Right lobe of liver (tissue), 6 donors: ENCODE measurements around the gene BIK. TPM values are rescaled to one million over a fixed set of nuclear protein-coding genes. Genes with fewer than 3 reads are reported as not detected.

ENCODE experiments used
- ATAC-seq, 4 donors: fragments of 200-7000 bp; cut with Tn5 transposase; one replicate each; pipeline ENCODE4 v1.9.1; 2020; ENCODE audit warnings: mild to moderate bottlenecking in 4 of 4, moderate library complexity in 4 of 4
- DNase-seq, 3 donors: peaks; one replicate each; pipeline ENCODE4 v3.0.0-alpha.2; 2020
- H3K27ac ChIP-seq, 3 donors: fragments of 200-600 bp; one replicate each; pipeline ENCODE4 v1.8.0; 2022
- H3K27me3 ChIP-seq, 2 donors: fragments of 200-600 bp; one replicate each; pipeline ENCODE4 v1.8.0; 2022
- H3K36me3 ChIP-seq, 4 donors: fragments of 200-600 bp; sonication (generic) in 1 of 4; one replicate each; pipeline versions ENCODE4 v1.5.1 to v1.8.0; 2017 to 2022; ENCODE audit warnings: control low read depth in 1 of 4
- H3K4me1 ChIP-seq, 4 donors: fragments of 200-600 bp; sonication (generic) in 1 of 4; one replicate each; pipeline versions ENCODE4 v1.5.1 to v1.8.0; 2017 to 2022; ENCODE audit warnings: control low read depth in 1 of 4
- H3K4me3 ChIP-seq, 3 donors: fragments of 200-600 bp; one replicate each; pipeline ENCODE4 v1.8.0; 2022
- H3K9me3 ChIP-seq, 4 donors: fragments of 200-600 bp; sonication (generic) in 1 of 4; one replicate each; pipeline versions ENCODE4 v1.5.1 to v1.8.0; 2017 to 2022; ENCODE audit warnings: control low read depth in 1 of 4
- CTCF ChIP-seq, 4 donors: fragments of 200-600 bp in 3 of 4; fragments of 450-650 bp in 1 of 4; IDR thresholded peaks; one replicate each; pipeline versions ENCODE4 v1.5.1 to v1.8.0; 2016 to 2022; ENCODE audit warnings: antibody characterized with exemption in 4 of 4, mild to moderate bottlenecking in 2 of 4
- POLR2A ChIP-seq: fragments of 450-650 bp; IDR thresholded peaks from one replicate; pipeline ENCODE4 v1.6.1; 2017; ENCODE audit warnings: antibody characterized with exemption, mild to moderate bottlenecking
- WGBS: methylation state at CpG from one replicate; pipeline ENCODE4 v1.1.6; 2018; ENCODE audit warnings: low coverage, low lambda C conversion rate; ENCODE audit not compliant: insufficient coverage; ENCODE audit errors: missing lambda C conversion rate; 5-methylcytosine and 5-hydroxymethylcytosine counted together
- intact Hi-C, 2 donors: fragments of 100-400 bp; cut with DNase I; formaldehyde crosslinking; loops; one replicate each; pipeline versions ENCODE4 v1.11.2 to v1.14.1; 2022
- total RNA-seq, 6 experiments: library from RNA; depleted of rRNA in 2 of 6; stranded (reverse); fragments of >200 nt in 2 of 6; fragmentation: NEBNext Ultra II Directional in 3 of 6; extraction: Animal tissue kit (Norgen Biotek cat#: 25700) in 3 of 6; gene quantifications; one replicate each; pipeline versions ENCODE4 v1.1.0 to v1.2.4, GENCODE V29; 2016 to 2023
- donor health status: DM: no; HTN: yes; CAD: no.
- donor health status: DM: no; HTN: no; CAD: no.
- donor health status: DM: no; HTN: no; CAD: no.
- donor health status: DM: no; HTN: yes; CAD: no.
- donor health status: DM: no; HTN: yes; CAD: no.

BIK gene
- total RNA-seq, 6 experiments from 2014 or later, result 0.22 to 0.42 (median 0.31) TPM; not detected in 1

GRCh38 chr22:43085658-43086606, 24.6 kb upstream of the BIK start:
- WGBS, result 72% methylated on average over 11 of the region's 19 CpGs
- no peak overlapping the region for H3K4me3 ChIP-seq
- DNase-seq (no peak), ATAC-seq (no peak)
- H3K36me3 ChIP-seq, result no peaks in the 10 kb centered on the region
- H3K9me3 ChIP-seq, result no peaks in the 10 kb centered on the region
- peaks cover 0 to 11% (median 0%) of the 10 kb centered on the region in 4 donors for H3K4me1 ChIP-seq
- TF ChIP-seq POLR2A, result no peak
- TF ChIP-seq CTCF (IDR thresholded peaks at IDR 0.05), result no peak
- no peak overlapping the region for H3K27ac ChIP-seq
- H3K27me3 ChIP-seq, result no peaks in the 10 kb centered on the region
- intact Hi-C loops, result no loop called here

DNA sequence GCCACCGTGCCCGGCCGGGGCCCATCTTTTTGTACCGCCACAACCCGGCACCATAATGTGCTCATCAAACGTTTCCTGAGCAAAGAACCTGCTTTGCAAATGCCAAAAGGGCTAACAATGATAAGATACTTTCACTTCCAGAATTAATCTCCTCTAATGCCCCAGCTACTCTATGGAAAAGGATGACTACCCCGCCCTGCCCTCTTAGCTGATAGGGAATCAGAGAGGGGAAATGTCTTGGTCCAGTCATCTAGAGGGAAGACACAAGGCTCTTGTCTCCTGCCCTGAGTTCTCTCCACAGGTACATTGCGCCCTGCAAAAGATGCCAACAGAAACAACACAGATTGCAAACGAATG, 21.9 kb upstream of the BIK start:
- 31% methylated on average over 9 of the region's 9 CpGs for WGBS
- no peaks in the 10 kb centered on the region for H3K9me3 ChIP-seq
- H3K27ac ChIP-seq, result no peak overlapping the region
- no peak for DNase-seq
- H3K4me1 ChIP-seq, result peaks cover 0 to 11% (median 0%) of the 10 kb centered on the region in 4 donors
- H3K4me3 ChIP-seq, result peak overlapping the region; percentile 61 to 86 (median 83)
- intact Hi-C loops, result no loop called here
- no peaks in the 10 kb centered on the region for H3K27me3 ChIP-seq
- no peaks in the 10 kb centered on the region for H3K36me3 ChIP-seq
- TF ChIP-seq CTCF (IDR thresholded peaks at IDR 0.05) (no peak), POLR2A (no peak)
- no peak for ATAC-seq

GRCh38 chr22:43088984-43089717, 21.4 kb upstream of the BIK start, which contains the start of gene TTLL1:
TSS of gene TTLL1 (minus strand) at chr22:43089391. CDS start at chr22:43075586, 13,805 bp downstream.
- DNase-seq (peak; percentile 92), ATAC-seq (peak; percentile 94 to 97 (median 97))
- Histone ChIP-seq H3K27me3 (no peaks in the 10 kb centered on the region), H3K9me3 (no peaks in the 10 kb centered on the region), H3K27ac (peak within 1 kb of the TSS in 1 of 3 donors; percentile 40), H3K4me3 (peak within 1 kb of the TSS; percentile 61 to 86 (median 83)), H3K36me3 (no peaks in the 10 kb centered on the region), H3K4me1 (peaks cover 0 to 11% (median 0%) of the 10 kb centered on the region in 4 donors)
- intact Hi-C loops, result no loop called here
- WGBS, result 8% methylated on average over 31 of the region's 64 CpGs
- TF ChIP-seq CTCF (IDR thresholded peaks at IDR 0.05) (peak in 1 of 4 donors; percentile 30), POLR2A (peak; percentile 24)

- no peak overlapping the region for H3K27ac ChIP-seq
- TF ChIP-seq POLR2A (no peak), CTCF (IDR thresholded peaks at IDR 0.05) (peak; percentile 36 to 54 (median 40))
- ATAC-seq, result peak; percentile 65 to 74 (median 70)
- peak in 2 of 3 donors; percentile 39 to 63 for DNase-seq
- intact Hi-C loops, result no loop called here
- H3K36me3 ChIP-seq, result no peaks in the 10 kb centered on the region
- H3K9me3 ChIP-seq, result no peaks in the 10 kb centered on the region
- H3K4me1 ChIP-seq, result peaks cover 0 to 11% (median 0%) of the 10 kb centered on the region in 4 donors
- 43% methylated on average over 6 of the region's 6 CpGs for WGBS
- H3K4me3 ChIP-seq, result no peak overlapping the region
- no peaks in the 10 kb centered on the region for H3K27me3 ChIP-seq
These were observed 20.3 kb upstream of the BIK start for GRCh38 chr22:43090130-43090789.
